ENCODE results near the gene PTPRO.

The PTPRO gene

DNA sequence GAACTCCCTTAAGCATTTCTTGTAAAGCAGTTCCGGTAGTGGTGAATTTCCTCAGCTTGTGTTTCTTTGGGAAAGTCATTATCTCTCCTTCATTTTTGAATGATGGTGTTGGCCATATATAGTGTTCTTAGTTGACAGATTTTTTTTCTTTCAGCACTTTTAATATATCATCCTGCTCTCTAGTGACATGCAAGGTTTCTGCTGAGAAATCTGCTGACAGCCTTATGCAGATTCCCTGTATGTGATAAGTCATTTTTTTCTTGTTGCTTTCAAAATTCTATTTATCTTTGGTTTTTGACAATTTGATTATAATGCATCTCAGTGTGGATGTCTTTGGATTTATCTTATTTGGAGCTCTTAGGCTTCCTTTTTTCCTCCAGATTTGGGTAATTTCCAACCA lies 135.7 kb downstream of the PTPRO start:
- no peak for DNase-seq

DNA sequence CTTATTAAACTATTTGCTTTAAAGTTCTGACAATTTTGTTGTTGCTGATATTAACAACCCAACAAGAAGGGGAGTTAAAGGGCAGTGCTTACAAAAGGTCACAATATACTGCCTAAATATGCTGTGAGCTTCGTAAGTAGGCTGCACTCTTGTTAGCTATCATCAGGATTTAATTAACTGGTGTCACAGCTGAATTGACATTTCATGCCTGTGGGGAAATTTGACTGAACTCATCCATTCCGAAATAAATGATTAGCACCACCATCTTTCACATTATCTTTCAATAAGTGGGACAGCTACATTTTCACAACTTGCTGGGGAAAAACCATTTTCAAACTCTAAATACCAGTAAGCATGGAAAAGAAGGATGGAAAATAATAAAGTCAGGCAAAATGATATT lies 146.6 kb downstream of the PTPRO start:
- DNase-seq: no peak

DNA sequence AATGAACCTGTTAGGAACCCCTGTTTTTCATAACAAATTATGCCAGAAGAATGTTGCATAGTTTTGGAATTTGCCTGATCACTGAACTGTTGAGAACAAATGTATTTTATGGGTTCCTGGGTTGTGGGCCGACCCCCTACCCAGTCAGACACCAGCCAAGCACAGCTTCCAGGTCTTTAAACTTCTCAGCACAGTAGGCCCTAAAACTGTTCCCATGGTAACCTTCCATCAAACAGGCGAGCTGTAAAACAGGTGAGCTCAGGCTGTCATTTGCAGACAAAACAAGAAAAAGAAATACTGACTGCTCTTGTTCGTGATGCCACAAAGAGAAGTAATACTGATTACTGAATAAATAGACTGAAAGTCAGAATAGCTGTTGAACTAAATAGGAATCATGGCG lies 147.0 kb downstream of the PTPRO start:
- DNase-seq: no peak

DNA sequence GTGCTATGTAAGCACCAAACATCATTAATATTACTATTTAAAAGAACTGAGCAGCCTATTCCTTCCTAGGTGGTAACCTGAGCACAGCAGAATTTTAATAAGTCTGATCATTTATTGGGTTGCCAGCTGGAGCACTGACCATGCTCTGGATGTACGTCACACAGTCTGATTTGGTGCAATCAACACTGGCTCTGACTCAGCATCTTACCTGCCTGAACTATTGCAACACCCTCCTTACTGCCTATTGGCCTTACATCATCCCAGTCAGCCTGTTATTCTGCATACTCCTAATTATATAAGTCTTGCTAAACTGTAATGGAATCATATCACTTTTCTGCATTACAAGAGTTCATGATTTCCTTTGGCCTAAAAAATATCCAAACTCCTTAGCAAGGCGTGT lies 149.7 kb downstream of the PTPRO start:
- DNase-seq: no peak

DNA sequence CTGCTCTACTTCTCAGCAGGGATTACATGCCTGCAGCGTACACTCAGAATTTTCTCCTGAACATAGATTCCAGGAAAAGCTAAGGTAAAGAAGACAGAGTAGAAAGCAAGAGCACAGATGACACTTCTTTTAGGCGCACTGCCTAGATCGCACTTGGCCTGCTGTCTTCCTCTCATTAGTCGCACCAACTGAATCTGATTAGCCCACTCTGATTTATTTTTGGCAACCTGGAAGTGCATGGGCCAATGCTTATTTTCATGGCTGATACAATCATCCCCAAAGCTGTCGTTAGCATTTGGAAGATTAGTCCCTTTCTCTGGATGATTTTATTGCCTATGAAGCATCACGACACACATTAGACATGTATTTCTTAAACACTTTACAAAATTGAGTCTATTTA lies 152.5 kb downstream of the PTPRO start:
- no peak for DNase-seq

DNA sequence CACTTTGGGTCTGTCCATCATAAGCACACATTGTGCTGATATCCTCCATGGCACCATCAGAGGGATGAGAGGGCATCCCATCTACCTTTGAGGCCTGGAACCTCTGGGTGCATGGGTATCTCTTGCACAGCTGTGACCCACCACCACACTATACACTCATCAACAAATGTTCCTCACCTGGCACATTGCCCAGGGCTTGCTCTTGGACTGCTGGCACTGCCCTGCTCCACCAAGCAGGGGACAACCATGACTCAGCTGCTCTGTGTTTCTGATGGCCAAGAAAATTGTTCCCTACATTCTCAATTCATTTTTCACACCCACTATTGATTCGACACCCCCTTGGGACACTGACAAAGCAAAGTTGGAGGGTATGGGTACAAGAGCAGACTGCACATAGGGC lies 155.5 kb downstream of the PTPRO start:
- no peak for DNase-seq

DNA sequence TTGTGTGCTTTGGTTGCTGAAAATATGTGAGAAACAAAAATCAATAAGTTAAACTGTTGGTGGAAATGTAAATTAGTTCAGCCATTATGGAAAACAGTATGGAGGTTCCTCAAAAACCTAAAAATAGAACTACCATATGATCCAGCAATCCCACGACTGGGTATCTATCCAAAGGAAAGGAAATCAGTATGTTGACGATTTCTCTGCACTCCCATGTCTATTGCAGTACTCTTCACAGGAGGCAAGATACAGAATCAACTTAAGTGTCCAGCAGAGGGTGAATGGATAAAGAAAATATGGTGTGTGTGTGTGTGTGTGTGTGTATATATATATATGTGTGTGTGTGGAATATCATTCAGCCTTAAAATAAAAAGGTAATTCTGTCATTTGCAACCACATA lies 159.5 kb downstream of the PTPRO start:
- no peak for DNase-seq

DNA sequence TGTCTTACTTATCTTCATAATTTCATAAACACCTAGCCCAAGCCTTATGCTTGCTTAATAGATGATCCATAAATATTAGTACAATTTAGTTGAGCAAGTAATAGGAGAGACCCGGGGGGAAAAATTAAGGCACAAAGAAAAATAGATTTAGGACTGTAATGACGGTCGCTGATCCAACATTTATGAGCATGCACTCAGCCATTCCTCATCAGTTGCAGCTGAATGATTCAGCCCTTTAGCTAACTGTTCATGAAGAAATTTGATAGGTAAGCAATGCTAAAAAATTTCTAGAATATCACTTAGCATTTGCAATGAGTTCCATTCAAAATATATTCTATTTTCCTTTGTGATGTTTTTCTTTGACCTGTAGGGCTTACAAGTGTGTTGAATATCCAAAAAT lies 163.2 kb downstream of the PTPRO start:
- DNase-seq: no peak

DNA sequence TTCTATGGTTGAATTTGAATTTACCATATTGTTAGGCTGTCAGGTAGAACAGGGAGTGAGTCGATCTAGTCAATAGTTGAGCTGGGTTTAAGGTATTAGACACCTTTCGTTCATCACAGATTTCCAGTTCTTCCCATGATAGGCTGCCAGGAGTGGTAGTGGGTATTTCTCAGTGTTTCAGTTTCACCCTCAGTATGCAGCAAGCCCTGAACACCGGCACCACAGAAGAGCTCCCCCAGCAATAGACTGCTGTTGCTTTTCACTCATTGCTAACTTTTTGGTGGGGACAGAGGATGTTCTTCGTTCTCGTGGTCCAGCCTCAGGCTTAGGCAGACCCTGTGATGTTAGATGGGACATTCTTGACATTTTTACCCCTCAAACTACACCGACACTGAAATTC lies 164.6 kb downstream of the PTPRO start:
- no peak for DNase-seq

DNA sequence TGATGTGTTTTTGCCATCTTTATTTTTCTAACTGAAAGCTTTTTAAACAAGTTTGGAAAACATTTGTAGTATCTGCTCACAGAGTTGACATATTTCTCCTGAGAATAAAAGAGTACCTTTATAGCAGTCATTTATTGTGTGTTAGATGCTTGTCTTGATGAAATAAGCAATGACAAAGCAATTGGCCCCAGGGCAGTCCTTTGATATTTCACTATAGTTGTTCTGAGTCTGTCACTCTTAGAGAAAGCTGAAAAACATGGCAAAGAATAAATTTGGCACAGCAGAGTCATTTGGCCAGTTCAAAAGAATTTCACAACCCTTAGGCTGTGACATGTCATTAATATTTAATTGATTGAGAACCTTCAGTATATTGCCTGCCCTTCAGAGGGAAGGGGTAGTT lies 166.2 kb downstream of the PTPRO start:
- DNase-seq: no peak

DNA sequence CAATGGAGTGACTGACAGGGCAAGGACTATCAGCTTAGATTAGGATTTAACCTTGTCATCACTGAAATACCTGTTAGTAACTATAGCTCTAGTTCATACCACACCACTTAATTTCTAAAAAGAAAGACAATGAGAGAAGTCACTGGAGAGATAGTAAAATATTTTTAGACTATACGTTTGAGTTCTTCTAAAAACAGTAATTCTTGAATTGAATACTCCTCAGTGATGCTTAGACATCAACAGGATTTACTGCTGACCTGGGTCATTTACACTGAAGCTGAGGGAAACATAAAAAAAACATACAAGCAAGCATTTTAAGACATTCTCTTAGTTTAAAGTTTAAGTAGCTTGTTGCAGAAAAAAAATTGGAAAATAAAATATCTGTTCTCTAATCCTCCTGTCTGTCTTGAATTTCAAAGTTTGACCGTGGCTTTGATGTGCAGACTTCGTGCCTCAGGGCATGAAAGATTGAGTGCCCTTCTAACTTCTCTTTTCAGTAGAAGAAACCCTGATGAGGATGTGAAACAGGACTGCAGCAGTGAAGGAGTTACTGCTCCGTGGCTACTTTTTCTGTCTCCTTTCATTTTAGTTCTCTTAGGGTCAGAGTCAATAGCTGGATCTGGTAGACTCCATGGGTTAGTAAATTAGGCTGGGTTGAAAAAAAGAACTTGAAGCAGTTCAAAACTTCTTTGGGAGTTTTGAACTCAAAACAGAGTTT lies 172.2 kb downstream of the PTPRO start:
- no peak for DNase-seq

DNA sequence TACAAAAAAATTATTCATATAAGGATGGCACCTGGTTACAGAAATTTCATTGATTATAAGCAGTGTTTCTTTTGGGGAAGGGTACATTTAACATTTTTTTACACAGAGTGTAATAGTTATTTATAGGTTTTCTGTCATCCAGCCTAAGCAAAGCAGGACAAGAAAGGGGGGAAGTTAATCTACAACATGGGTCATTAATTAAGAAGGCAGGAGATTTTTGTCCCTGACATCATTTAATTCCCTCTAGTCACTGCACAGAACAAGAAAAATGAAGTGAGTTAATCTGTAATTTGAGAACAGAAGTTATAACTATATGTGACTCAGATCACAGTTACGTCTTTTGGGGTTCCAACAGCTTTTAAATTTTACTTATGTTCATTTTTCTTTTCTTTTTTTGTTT lies 173.4 kb downstream of the PTPRO start:
- DNase-seq: no peak

DNA sequence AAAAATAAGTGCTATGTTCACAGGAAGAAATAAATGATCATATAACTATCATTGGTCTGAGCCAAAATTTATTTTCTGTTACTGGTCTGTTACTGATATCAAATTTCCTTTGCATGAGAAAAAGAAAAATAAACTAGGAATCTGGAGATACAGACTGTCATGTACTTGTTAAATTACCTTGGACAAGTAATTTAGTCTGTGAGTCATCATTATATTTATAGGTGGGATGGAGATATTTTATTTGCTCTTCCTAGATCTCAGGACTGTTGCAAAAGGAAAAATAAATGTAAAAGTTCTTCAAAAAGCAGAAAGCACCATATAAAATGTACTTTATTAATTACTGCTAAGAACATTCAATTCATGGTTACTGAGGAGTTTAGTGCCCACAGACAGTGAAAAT lies 174.4 kb downstream of the PTPRO start:
- DNase-seq: no peak

DNA sequence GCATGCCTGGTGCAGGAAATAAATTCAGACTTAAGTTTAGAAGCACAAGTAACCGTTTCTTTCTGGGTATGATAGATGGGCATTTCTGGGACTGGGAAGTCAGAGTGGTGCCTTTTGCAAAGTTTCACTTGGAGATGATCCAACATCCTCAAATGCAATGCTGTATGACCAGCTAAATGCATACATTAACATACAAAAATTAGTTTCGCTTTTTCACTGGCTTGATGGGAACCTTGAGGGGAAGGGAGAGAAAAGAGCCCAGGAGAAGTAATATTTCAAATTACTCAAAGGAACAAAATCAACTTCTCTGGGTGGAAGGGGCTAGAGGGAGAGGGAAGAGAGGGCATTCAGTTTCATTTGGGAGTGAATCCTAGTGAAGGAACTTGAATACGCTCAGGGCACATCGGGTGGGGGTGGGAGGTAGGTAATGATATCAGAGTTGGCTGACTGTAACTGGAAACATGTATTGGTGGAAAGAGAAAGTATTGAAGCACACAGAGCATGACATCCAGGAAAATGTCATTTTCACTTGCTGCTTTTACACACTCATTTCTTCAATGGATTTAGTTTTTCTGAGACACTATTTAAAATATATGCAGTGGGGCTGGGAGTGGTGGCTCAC lies 175.5 kb downstream of the PTPRO start:
- no peak for DNase-seq

DNA sequence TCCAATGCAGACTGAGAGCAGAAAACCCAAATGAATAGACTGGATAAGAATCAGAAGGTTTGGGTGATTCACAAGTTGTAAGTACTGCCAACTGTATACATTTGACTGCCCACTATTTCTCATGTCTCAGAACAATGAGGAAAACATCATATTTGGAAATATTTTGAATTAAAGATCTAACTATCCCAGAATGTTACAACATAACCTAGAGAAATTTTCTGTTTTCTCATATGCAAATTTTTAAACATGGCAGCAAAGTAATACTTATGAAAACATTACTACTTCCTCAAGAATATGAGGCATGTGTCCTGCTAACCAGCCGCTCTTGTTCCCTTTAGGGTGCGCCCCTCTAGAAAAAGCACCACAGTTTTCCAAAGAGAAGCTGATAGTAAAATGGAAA lies 179.9 kb downstream of the PTPRO start:
- no peak for DNase-seq

DNA sequence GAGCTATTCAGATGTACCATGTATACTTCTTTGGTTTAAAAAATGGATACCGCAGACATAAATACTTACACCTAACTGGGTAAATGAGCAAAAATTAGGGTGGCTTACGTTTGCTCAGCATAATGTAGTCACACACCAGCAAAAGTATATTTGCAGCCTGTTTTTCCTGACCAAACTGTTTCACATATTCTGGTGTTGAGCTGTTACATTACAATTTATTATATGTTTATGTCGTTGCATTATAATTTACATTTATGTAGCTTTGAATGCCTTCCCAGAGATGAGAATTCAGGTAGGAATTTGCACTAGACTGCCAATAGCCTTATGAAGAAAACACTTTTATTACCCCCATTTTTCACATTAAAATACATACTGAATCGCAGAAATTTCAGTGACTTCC lies 183.3 kb downstream of the PTPRO start:
- no peak for DNase-seq

DNA sequence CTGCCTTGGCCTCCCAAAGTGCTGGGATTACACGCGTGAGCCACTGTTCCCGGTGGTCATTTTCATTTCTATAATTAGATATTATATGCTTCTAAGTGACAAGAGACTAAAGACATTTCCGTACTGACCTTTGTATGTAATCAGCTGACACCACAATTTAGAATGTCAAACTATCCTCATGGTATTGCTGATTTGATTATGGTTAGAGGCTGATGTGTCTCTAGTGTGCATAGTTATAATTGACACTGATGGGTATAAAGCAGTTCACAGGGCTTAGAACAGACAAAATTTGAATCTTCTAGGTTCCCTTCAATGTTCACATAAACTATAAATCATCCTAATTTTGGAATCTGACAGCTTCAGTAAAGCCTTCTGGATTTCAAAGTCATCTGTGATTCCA lies 192.7 kb downstream of the PTPRO start:
- no peak for DNase-seq

DNA sequence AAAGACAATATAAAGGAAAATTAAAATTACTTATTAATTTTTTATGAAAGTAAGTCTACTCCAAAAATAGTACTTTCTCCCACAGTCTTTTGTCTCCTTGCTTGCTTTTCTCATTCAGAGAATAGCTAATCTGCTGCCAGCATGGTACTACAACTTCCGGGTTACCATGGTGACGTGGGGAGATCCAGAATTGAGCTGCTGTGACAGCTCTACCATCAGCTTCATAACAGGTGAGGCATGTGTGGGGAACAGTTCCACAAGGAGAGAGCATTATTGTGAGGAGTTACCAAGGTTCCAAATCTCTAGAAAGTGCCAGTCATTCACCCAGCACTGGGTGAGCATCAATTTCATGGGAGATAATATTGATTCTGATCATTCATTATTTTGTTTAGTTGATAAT lies 197.8 kb downstream of the PTPRO start:
- no peak for DNase-seq

DNA sequence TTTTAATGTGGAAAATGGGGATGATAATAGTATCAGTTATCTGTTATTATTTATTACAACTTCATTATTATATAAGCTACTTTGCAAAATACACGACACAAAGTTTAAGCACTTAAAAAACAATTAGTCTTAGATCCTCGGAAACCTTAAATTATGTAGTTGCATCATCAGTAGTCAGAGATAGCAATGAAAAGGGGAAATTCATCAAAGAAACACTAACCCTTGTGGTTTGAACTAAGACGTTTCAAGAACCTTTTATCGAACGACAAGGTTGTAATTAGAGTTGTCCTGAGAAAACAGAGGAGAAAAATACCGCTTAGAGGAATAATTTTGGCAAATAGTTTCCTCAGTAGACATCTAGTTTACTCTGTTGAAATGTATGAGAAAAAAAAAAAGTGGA lies 198.5 kb downstream of the PTPRO start:
- no peak for DNase-seq

DNA sequence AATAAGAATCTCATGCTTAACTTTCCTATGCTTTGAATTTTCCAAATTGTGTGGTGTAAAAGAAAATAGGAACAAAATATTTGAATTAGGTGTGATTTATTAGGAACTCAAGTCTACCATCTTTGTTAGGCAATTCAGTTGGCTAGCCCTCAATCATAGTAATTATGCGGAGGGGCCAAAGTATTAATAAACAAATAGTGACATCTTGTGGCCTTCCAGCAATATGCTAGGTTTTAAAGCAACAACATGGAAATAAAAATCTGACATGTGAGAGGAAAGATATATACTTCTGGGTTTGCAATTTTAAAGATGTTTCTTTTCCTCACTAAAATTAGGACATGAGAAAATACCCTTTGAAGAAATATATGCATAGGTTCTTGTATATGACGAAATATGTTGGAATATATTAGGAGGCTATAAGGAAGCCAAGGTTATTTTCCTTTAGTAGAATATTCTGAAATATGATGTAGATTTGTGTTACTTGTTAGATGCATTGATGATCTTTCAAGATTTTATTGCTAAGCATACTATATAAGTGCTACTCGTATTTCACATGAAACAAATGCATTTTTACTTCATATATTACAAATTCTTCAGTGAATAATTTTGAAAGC lies 200.4 kb downstream of the PTPRO start:
- DNase-seq: no peak

DNA sequence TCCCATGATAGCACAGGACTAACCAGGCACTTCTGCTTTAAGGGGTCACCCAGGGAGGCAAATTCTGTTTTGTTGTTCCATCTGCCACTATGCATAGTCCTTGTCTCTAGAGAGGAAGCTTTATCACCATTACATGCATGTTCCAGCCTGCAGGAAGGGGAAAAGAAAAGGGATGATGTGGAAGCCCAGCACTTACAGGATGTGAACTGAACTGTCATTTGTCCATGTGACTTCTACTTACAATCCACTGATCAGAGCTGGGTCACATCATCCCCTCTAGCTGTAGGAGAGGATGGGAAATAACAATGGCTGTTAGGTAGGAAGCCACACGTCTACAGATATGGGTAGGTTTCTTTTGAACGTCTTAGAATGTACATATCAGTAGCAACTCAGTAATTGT lies 203.1 kb downstream of the PTPRO start:
- no peak for DNase-seq

DNA sequence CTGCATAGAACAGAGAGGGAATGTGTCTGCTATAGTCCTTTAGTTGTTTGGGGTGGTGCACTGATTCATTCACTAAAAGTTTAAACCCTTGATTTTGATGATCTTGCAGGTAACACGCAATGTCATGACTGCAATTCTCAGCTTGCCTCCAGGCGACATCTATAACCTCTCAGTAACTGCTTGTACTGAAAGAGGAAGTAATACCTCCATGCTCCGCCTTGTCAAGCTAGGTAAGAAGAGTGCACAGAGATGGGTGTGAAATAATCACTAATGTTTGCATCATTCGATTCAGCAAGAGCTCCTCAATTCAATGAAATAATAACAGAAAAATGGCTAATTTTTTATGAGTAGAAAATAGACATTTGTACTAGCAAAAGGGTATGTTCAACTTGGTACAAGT lies 203.7 kb downstream of the PTPRO start:
- no peak for DNase-seq

DNA sequence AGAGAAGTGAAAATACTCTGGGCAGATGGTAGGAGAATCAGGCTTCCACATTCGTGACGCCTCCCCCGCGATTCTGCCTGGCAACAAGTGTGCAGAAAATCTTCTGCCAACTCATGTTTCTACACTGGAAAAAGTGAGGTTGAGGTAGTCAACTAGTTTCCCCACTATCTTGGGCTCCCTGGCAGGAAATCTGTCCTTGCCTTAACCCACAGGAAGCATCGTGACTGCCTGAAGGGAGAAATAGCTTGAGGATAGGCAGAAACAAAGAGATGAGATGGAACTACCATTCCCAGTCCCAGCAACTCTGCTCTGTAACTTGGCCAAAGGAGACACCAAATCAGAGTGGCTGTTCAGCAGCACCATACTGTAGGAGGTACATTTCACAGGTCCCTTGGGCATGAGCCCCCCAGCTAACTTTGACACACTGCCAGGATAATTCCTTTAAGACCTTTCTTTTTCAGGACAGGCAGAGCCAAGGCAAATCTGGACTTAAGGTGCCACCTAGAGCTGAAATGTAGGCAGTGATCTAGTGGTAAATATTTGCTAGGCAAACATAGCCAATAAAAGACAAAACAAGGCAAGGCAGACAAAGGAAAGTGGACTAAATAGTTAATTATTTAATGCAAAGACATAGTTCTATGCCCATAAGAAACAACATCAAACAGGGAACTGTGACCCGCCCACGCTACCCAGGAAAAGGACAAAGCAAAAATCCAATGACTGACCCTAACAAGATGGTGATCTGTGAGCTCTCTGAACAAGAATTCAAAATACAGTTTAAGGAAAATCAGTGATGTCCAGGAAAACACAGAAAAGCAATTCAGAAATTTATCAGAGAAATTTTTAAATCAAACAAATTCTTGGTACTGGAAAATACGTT lies 205.1 kb downstream of the PTPRO start:
- DNase-seq: no peak

DNA sequence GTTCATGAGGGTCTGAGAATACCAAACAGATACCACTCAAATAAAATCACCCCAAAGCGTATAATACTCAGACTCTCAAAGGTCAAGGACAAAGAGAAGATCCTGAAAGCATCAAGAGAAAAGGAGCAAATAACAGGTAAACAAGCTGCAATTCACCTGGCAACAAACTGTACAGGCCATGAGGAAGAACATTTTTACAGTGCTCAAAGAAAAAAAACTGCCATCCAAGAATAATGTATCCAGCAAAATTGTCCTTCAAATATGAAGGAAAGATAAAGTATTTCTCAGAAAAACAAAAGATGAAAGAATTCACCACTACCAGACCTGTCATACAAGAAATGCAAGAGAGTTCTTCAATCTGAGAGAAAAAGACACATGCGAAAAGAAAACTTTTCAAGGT lies 206.4 kb downstream of the PTPRO start:
- DNase-seq: no peak
